HepG2 (cell line): ENCODE results near the gene NXPH4.

ENCODE experiments used
- CREM ChIP-seq, 2 experiments: sonication (generic) in 1 of 2; formaldehyde crosslinking in 1 of 2; IDR thresholded peaks; 2 replicates each; pipeline versions ENCODE4 v1.4.0 to v1.6.1; 2016 to 2020; ENCODE audit warnings: antibody characterized with exemption in 1 of 2, mild to moderate bottlenecking in 1 of 2, missing genetic modification reagents in 1 of 2
- ESRRA ChIP-seq: sonication (generic); formaldehyde crosslinking; IDR thresholded peaks from 2 replicates; pipeline ENCODE4 v1.5.1; 2020; ENCODE audit warnings: mild to moderate bottlenecking, low read depth, missing genetic modification reagents
- GABPB1 ChIP-seq: IDR thresholded peaks from 2 replicates; pipeline ENCODE4 v1.6.1; 2016; ENCODE audit warnings: mild to moderate bottlenecking, missing genetic modification reagents, moderate library complexity, missing compliant biosample characterization
- MAZ ChIP-seq, 2 experiments: sonication (generic) in 1 of 2; formaldehyde crosslinking in 1 of 2; IDR thresholded peaks; 2 replicates each; pipeline versions ENCODE4 v1.5.0 to v1.6.1; 2012 to 2020; ENCODE audit warnings: low read depth in 2 of 2, mild to moderate bottlenecking in 2 of 2, borderline replicate concordance in 1 of 2, improper control_type of control experiment in 1 of 2, low read length in 1 of 2, missing genetic modification reagents in 1 of 2, moderate library complexity in 1 of 2
- POLR2AphosphoS5 ChIP-seq: IDR thresholded peaks from 2 replicates; pipeline ENCODE4 v1.6.1; 2012; ENCODE audit warnings: low read depth, low read length
- SMARCC2 ChIP-seq: fragments of 450-650 bp; IDR thresholded peaks from 2 replicates; pipeline ENCODE4 v1.6.1; 2017; ENCODE audit warnings: antibody characterized with exemption, mild to moderate bottlenecking
- SUZ12 ChIP-seq: fragments of 150-350 bp; IDR thresholded peaks from 2 replicates; pipeline ENCODE4 v1.6.1; 2014; ENCODE audit warnings: low read depth, low read length
- ZNF10 ChIP-seq: sonication (generic); formaldehyde crosslinking; IDR thresholded peaks from 2 replicates; pipeline ENCODE4 v1.4.0; 2020; ENCODE audit warnings: mild to moderate bottlenecking, low read depth, missing genetic modification reagents, borderline replicate concordance
- ZNF24 ChIP-seq: fragments of 450-650 bp; IDR thresholded peaks from 2 replicates; pipeline ENCODE4 v1.6.1; 2017; ENCODE audit warnings: antibody characterized with exemption, mild to moderate bottlenecking
- ZNF281 ChIP-seq: sonication (generic); formaldehyde crosslinking; IDR thresholded peaks from 2 replicates; pipeline ENCODE4 v1.4.0; 2020; ENCODE audit warnings: missing genetic modification reagents, borderline replicate concordance
- ZNF616 ChIP-seq: sonication (generic); formaldehyde crosslinking; IDR thresholded peaks from 2 replicates; pipeline ENCODE4 v1.5.0; 2020; ENCODE audit warnings: low read depth, mild to moderate bottlenecking, missing genetic modification reagents
- TF ChIP-seq, protein P1 (sequence below): sonication (generic); formaldehyde crosslinking; IDR thresholded peaks from 2 replicates; pipeline ENCODE4 v1.5.0; 2020; ENCODE audit warnings: mild to moderate bottlenecking, missing genetic modification reagents, moderate library complexity

DNA sequence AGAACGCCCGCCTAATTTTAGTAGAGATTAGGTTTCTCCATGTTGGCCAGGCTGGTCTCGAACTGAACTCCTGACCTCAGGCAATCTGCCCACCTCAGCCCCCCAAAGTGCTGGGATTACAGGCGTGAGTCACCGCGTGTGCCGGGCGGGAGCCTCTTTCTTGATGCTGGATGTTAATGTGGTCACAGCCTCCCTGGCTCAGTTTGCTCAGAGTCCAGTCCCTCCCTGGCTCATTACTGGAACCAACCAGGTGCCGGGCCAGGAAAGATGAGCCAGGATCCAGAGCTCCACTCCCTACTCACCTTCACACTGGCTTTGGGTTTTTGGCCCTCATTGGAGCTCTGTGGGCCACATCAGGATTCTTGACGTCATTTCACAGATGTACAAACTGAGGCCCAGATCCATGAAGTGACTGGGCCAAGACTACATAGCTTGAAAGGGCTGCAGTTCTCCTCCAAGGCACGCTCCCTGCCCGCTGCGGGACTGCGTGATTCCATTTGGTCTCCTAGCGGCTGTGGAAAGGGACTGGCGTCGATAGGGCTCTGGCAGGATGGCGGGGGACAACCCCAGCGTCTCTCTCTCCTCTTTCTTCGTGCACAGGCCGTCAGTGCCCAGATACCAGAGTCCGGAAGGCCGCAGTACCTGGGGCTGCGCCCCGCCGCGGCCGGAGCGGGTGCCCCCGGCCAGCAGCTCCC lies 7.8 kb downstream of the NXPH4 start:
- TF ChIP-seq SUZ12: no peak
- no peak for TF ChIP-seq MAZ (IDR thresholded peaks at IDR 0.05; ENCODE audit: borderline replicate concordance, low read depth, low read length)
- TF ChIP-seq MAZ (CRISPR knock-in tag; IDR thresholded peaks at IDR 0.05; ENCODE audit: low read depth): no peak
- no peak for TF ChIP-seq POLR2AphosphoS5
- TF ChIP-seq ZNF616 (CRISPR knock-in tag): no peak
- no peak for TF ChIP-seq ESRRA
- no peak for TF ChIP-seq ZNF24
- TF ChIP-seq, protein P1, sequence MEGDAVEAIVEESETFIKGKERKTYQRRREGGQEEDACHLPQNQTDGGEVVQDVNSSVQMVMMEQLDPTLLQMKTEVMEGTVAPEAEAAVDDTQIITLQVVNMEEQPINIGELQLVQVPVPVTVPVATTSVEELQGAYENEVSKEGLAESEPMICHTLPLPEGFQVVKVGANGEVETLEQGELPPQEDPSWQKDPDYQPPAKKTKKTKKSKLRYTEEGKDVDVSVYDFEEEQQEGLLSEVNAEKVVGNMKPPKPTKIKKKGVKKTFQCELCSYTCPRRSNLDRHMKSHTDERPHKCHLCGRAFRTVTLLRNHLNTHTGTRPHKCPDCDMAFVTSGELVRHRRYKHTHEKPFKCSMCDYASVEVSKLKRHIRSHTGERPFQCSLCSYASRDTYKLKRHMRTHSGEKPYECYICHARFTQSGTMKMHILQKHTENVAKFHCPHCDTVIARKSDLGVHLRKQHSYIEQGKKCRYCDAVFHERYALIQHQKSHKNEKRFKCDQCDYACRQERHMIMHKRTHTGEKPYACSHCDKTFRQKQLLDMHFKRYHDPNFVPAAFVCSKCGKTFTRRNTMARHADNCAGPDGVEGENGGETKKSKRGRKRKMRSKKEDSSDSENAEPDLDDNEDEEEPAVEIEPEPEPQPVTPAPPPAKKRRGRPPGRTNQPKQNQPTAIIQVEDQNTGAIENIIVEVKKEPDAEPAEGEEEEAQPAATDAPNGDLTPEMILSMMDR (CRISPR knock-in tag): no peak
- TF ChIP-seq CREM (IDR thresholded peaks at IDR 0.05): no peak
- TF ChIP-seq CREM (CRISPR knock-in tag; IDR thresholded peaks at IDR 0.05): no peak
- no peak for TF ChIP-seq GABPB1 (CRISPR knock-in tag)
- TF ChIP-seq ZNF281: no peak
- no peak for TF ChIP-seq SMARCC2
- no peak for TF ChIP-seq ZNF10 (CRISPR knock-in tag)
